H9 (cell line): Measurements from ENCODE around the gene PTPRN2. TPM values are rescaled to one million over a fixed set of nuclear protein-coding genes. Genes with fewer than 3 reads are reported as not detected.

ENCODE experiments used
- DNase-seq: peaks from one replicate; pipeline ENCODE4 v3.0.0-alpha.2; 2017
- H2AFZ ChIP-seq: one replicate; pipeline ENCODE4 v1.6.1; 2013; ENCODE audit warnings: mild to moderate bottlenecking, low read length, control low read depth, moderate library complexity
- H2AK5ac ChIP-seq: 2 replicates; pipeline ENCODE4 v1.6.1; 2013; ENCODE audit warnings: low read length, control low read depth, mixed read lengths; ENCODE audit not compliant: insufficient read length
- H2BK120ac ChIP-seq: one replicate; pipeline ENCODE4 v1.6.1; 2013; ENCODE audit warnings: low read depth, mild to moderate bottlenecking, low read length, control low read depth, inconsistent platforms; ENCODE audit not compliant: poor library complexity, severe bottlenecking
- H2BK12ac ChIP-seq: 2 replicates; pipeline ENCODE4 v1.6.1; 2013; ENCODE audit warnings: low read length, control low read depth, mixed read lengths, low read depth; ENCODE audit not compliant: insufficient read length
- H2BK15ac ChIP-seq: 2 replicates; pipeline ENCODE4 v1.6.1; 2013; ENCODE audit warnings: low read depth, low read length, control low read depth
- H2BK20ac ChIP-seq: one replicate; pipeline ENCODE4 v1.6.1; 2013; ENCODE audit warnings: low read depth, mild to moderate bottlenecking, low read length, control low read depth, inconsistent platforms; ENCODE audit not compliant: poor library complexity, severe bottlenecking
- H2BK5ac ChIP-seq: 2 replicates; pipeline ENCODE4 v1.6.1; 2013; ENCODE audit warnings: low read length, control low read depth, mixed read lengths; ENCODE audit not compliant: insufficient read length
- H3K14ac ChIP-seq: 2 replicates; pipeline ENCODE4 v1.6.1; 2013; ENCODE audit warnings: low read length, control low read depth; ENCODE audit not compliant: insufficient read depth
- H3K18ac ChIP-seq: 2 replicates; pipeline ENCODE4 v1.6.1; 2013; ENCODE audit warnings: low read depth, mild to moderate bottlenecking, mixed read lengths, low read length, control low read depth; ENCODE audit not compliant: insufficient read length
- H3K23ac ChIP-seq: 2 replicates; pipeline ENCODE4 v1.6.1; 2013; ENCODE audit warnings: low read length, control low read depth, mixed read lengths, low read depth; ENCODE audit not compliant: insufficient read length
- H3K23me2 ChIP-seq: 2 replicates; pipeline ENCODE4 v1.6.1; 2013; ENCODE audit warnings: low read depth, mild to moderate bottlenecking, mixed read lengths, low read length, control low read depth; ENCODE audit not compliant: insufficient read length, poor library complexity, severe bottlenecking
- H3K27ac ChIP-seq: 2 replicates; pipeline ENCODE4 v1.5.1; 2013; ENCODE audit warnings: low read length, control low read depth, mixed read lengths, low read depth; ENCODE audit not compliant: insufficient read length
- H3K27me3 ChIP-seq: 2 replicates; pipeline ENCODE4 v1.6.1; 2013; ENCODE audit warnings: low read length, control low read depth, inconsistent platforms; ENCODE audit not compliant: insufficient read depth
- H3K4ac ChIP-seq: 2 replicates; pipeline ENCODE4 v1.6.1; 2013; ENCODE audit warnings: low read depth, mild to moderate bottlenecking, control low read depth, inconsistent platforms, low read length, moderate library complexity
- H3K4me1 ChIP-seq: 2 replicates; pipeline ENCODE4 v1.6.1; 2013; ENCODE audit warnings: low read length, control low read depth, inconsistent platforms; ENCODE audit not compliant: insufficient read depth
- H3K4me2 ChIP-seq: 2 replicates; pipeline ENCODE4 v1.6.1; 2013; ENCODE audit warnings: low read length, control low read depth, mixed read lengths; ENCODE audit not compliant: insufficient read length, insufficient read depth
- H3K56ac ChIP-seq: 2 replicates; pipeline ENCODE4 v1.6.1; 2013; ENCODE audit warnings: low read depth, mild to moderate bottlenecking, mixed read lengths, low read length, control low read depth; ENCODE audit not compliant: insufficient read length
- H3K79me1 ChIP-seq: 2 replicates; pipeline ENCODE4 v1.6.1; 2013; ENCODE audit warnings: low read depth, mild to moderate bottlenecking, moderate library complexity, low read length, control low read depth, inconsistent platforms; ENCODE audit not compliant: insufficient read depth, poor library complexity, severe bottlenecking
- H3K79me2 ChIP-seq: 2 replicates; pipeline ENCODE4 v1.6.1; 2013; ENCODE audit warnings: low read length, control low read depth, inconsistent platforms; ENCODE audit not compliant: insufficient read depth
- H3K9ac ChIP-seq: 2 replicates; pipeline ENCODE4 v1.6.1; 2013; ENCODE audit warnings: low read length, control low read depth, mixed read lengths; ENCODE audit not compliant: insufficient read length; ENCODE audit errors: extremely low read depth
- H3K9me3 ChIP-seq: one replicate; pipeline ENCODE4 v1.6.1; 2013; ENCODE audit warnings: low read depth, low read length, inconsistent platforms; ENCODE audit not compliant: control insufficient read depth
- H3T11ph ChIP-seq: one replicate; pipeline ENCODE4 v1.6.1; 2013; ENCODE audit warnings: mild to moderate bottlenecking, low read length, control low read depth, inconsistent platforms
- H4K20me1 ChIP-seq: one replicate; pipeline ENCODE4 v1.6.1; 2013; ENCODE audit not compliant: control insufficient read depth, insufficient read length, insufficient read depth
- H4K5ac ChIP-seq: 2 replicates; pipeline ENCODE4 v1.6.1; 2013; ENCODE audit warnings: low read depth, mild to moderate bottlenecking, mixed read lengths, low read length, control low read depth; ENCODE audit not compliant: insufficient read length
- H4K8ac ChIP-seq: replicated peaks from 2 replicates; pipeline ENCODE4 v1.6.1; 2013; ENCODE audit warnings: low read length, control low read depth, mixed read lengths, low read depth; ENCODE audit not compliant: insufficient read length
- H4K91ac ChIP-seq: 2 replicates; pipeline ENCODE4 v1.6.1; 2013; ENCODE audit warnings: low read depth, mild to moderate bottlenecking, moderate library complexity, mixed read lengths, low read length, control low read depth; ENCODE audit not compliant: insufficient read length
- H3K27ac Mint-ChIP-seq, 3 experiments: 2 replicates in 2 of 3; 3 replicates in 1 of 3; pipeline ENCODE4 v1.8.0; 2020 to 2021; ENCODE audit warnings: mixed read lengths in 3 of 3, mild to moderate bottlenecking in 1 of 3, moderate library complexity in 1 of 3
- H3K27me3 Mint-ChIP-seq: 2 replicates; pipeline ENCODE4 v1.8.0; 2021; ENCODE audit warnings: low read depth, mild to moderate bottlenecking, moderate library complexity, mixed read lengths
- H3K36me3 Mint-ChIP-seq, 3 experiments: 2 replicates in 2 of 3; 3 replicates in 1 of 3; pipeline ENCODE4 v1.8.0; 2020 to 2021; ENCODE audit warnings: low read depth in 3 of 3, mixed read lengths in 3 of 3; ENCODE audit not compliant: insufficient read depth in 1 of 3
- H3K4me1 Mint-ChIP-seq, 2 experiments: 2 replicates each; pipeline ENCODE4 v1.8.0; 2020; ENCODE audit warnings: mixed read lengths in 2 of 2
- H3K4me3 Mint-ChIP-seq, 2 experiments: 2 replicates in 1 of 2; 3 replicates in 1 of 2; pipeline ENCODE4 v1.8.0; 2020 to 2021; ENCODE audit warnings: mild to moderate bottlenecking in 2 of 2, mixed read lengths in 2 of 2, moderate library complexity in 1 of 2
- H3K9me3 Mint-ChIP-seq, 2 experiments: 2 replicates in 1 of 2; 3 replicates in 1 of 2; pipeline ENCODE4 v1.8.0; 2020; ENCODE audit warnings: mild to moderate bottlenecking in 2 of 2, mixed read lengths in 2 of 2, moderate library complexity in 1 of 2
- WGBS: extraction: QIAGEN DNeasy Blood & Tissue Kit; methylation state at CpG from one replicate; pipeline ENCODE4 v1.1.7; 2013; ENCODE audit warnings: missing lambda C conversion rate, low lambda C conversion rate, mixed read lengths; ENCODE audit not compliant: insufficient read length; ENCODE audit errors: extremely low coverage; 5-methylcytosine and 5-hydroxymethylcytosine counted together
- total RNA-seq: library from RNA; stranded (reverse); gene quantifications from 2 replicates; pipeline ENCODE4 v1.2.1, GENCODE V29; 2021
- TF ChIP-seq, protein P1 (sequence below): fragments of 200-600 bp; sonication (generic); conservative IDR thresholded peaks from 3 replicates; pipeline ENCODE4 v1.8.0; 2021; ENCODE audit warnings: antibody characterized with exemption, mild to moderate bottlenecking

PTPRN2 gene
- total RNA-seq, 1 experiment from 2014 or later, result 5.2 TPM

DNA sequence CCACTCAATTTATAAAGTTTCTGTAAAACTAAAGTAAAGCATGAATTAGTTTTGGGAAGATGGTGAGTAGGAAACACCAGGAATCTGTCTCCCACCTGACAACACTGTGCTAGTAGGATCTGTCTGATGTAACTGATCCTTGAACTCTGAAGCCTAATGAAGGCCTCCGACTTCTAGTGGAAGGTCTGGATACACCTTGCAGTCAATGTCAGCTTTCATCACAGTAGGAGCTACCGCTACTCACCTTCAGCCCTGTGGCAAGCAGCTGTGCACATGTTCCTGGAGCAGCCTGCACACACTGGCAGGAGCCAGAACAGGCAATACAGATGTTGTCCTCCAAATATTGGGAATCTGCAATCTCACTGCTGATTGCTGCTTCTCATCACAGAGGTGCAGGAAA, 471.4 kb downstream of the PTPRN2 start:
- Mint-ChIP-seq H3K27me3 (peaks cover 4% of the 10 kb centered on the region), H3K27ac (no peak overlapping the region), H3K9me3 (peaks cover 31 to 32% of the 10 kb centered on the region in 2 experiments), H3K4me3 (no peak overlapping the region), H3K36me3 (peaks cover 3 to 9% (median 6%) of the 10 kb centered on the region in 3 experiments), H3K4me1 (no peaks in the 10 kb centered on the region; a peak in 2 of 4 replicates)
- H3K14ac ChIP-seq, result no peak overlapping the region
- H2BK120ac ChIP-seq, result no peak overlapping the region
- H3K23ac ChIP-seq, result no peak overlapping the region
- H4K20me1 ChIP-seq, result no peaks in the 10 kb centered on the region
- H3K27me3 ChIP-seq, result no peaks in the 10 kb centered on the region
- no peaks in the 10 kb centered on the region for H3K9me3 ChIP-seq
- no peaks in the 10 kb centered on the region for H3K79me1 ChIP-seq
- no peak overlapping the region for H2BK20ac ChIP-seq
- no peak overlapping the region for H2AFZ ChIP-seq
- no peak overlapping the region for H2BK5ac ChIP-seq
- H3K56ac ChIP-seq, result no peak overlapping the region
- no peak overlapping the region for H4K8ac ChIP-seq
- H3T11ph ChIP-seq, result no peak overlapping the region
- no peak overlapping the region for H2BK15ac ChIP-seq
- no peak overlapping the region for H4K91ac ChIP-seq
- no peak for DNase-seq
- no peak overlapping the region for H2BK12ac ChIP-seq
- no CpG with 5 or more reads among the region's 2 CpGs for WGBS
- no peak overlapping the region for H2AK5ac ChIP-seq
- no peak overlapping the region for H4K5ac ChIP-seq
- H3K4me2 ChIP-seq, result no peak overlapping the region
- no peaks in the 10 kb centered on the region for H3K4me1 ChIP-seq
- no peak overlapping the region for H3K4ac ChIP-seq
- no peaks in the 10 kb centered on the region for H3K79me2 ChIP-seq
- H3K23me2 ChIP-seq, result no peaks in the 10 kb centered on the region
- H3K9ac ChIP-seq, result no peak overlapping the region
- TF ChIP-seq, protein P1, sequence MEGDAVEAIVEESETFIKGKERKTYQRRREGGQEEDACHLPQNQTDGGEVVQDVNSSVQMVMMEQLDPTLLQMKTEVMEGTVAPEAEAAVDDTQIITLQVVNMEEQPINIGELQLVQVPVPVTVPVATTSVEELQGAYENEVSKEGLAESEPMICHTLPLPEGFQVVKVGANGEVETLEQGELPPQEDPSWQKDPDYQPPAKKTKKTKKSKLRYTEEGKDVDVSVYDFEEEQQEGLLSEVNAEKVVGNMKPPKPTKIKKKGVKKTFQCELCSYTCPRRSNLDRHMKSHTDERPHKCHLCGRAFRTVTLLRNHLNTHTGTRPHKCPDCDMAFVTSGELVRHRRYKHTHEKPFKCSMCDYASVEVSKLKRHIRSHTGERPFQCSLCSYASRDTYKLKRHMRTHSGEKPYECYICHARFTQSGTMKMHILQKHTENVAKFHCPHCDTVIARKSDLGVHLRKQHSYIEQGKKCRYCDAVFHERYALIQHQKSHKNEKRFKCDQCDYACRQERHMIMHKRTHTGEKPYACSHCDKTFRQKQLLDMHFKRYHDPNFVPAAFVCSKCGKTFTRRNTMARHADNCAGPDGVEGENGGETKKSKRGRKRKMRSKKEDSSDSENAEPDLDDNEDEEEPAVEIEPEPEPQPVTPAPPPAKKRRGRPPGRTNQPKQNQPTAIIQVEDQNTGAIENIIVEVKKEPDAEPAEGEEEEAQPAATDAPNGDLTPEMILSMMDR, result no peak
- no peak overlapping the region for H3K27ac ChIP-seq
- no peak overlapping the region for H3K18ac ChIP-seq
